GM19452 (cell line): Measurements from ENCODE around the gene FBXO39.
"Not testable (repeated sequence)": the region's sequence is repeated elsewhere in the genome, so short reads cannot be mapped to it uniquely, and the experiment has no call there.

ENCODE experiments used
- ATAC-seq: cut with Tn5 transposase; IDR thresholded peaks from one replicate; pipeline ENCODE4 v1.9.1; 2021; ENCODE audit not compliant: unreplicated experiment

FBXO39 gene

DNA sequence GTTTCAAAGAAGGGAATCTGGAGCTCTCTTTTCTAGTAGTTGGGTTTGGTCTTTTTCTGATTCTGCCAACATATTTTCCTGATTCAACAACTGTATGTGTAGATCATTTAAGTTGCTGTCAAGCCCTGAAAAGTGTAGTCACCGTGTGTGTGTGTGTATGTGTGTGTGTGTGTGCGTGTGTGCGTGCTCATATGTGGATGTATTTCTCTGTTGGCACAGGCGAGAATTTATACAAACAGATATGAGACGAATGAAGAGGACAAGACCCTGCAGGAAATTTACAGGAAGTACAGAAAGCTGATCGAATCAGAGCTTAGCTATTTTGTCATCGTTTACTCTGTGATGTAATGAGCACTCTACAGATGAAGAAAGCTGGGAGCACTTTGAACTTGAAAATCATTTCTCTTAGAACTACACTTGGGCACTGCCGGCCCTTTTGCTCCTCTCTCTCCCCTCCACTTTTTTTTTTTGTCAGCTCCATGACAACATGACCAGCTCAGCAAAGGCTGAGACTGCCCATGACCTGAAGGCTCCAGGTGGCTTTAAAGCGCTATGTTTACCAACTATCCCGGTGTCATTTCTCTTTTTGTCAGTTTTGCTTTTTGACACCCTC is 11.2 kb downstream of the FBXO39 start:
- no peak for ATAC-seq

DNA sequence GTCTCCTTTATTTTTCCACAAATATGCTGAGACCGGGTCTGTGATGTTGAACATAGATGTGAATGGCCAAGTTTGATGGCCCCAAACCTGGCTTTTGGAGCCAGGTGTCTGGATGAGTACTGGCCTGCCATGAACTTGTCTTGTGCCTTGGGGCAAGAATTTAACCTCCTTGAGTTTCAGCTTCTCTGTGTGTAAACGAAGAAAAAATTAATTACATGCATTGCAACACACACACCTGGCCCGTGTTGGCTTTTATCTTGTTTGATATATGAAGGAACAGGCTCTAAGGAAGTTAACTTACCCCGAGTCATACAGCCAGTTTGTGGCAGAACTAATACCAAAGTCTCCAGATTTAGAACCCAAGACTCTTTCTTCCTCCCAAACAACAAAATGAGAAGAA is 13.1 kb downstream of the FBXO39 start:
- no peak for ATAC-seq

DNA sequence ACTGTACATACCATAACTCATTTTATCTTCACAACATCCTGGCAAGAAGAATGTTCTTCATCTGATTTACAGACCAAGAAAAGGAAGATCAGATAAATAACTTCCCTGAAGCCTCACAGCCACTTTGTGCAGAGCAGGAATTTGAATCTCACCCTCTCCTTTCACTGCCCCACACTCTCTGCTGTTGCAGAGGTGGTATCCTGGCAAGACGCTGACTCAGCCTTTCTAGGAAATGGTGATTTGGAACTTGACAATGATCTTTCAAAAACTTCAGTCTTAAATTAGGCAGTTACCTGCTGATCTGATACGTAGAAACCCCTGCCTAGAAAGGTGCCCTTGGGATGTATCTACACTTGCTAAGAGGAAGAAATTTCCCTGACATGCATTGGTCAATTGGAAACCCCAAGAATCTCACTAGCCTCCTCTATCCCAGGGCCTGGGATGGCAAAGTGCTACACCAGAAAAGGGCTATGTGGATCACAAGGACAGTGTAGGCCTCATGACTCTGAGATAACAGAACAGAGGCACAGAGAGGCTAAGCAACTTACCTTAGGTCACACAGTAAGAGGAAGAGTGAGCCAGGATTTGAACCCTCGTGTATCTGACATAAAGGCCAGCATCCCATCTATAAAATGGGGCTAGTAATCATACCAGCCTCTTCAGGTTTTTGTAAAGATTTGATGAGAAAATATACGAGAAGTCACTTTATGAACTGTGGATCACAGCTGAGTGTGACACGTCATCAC is 17.9 kb downstream of the FBXO39 start:
- no peak for ATAC-seq

- ATAC-seq, result no peak
These were observed 20.2 kb downstream of the FBXO39 start for GRCh38 chr17:6796017-6796886.

GRCh38 chr17:6796887-6797490 is 21.0 kb downstream of the FBXO39 start:
- ATAC-seq, result no peak

DNA sequence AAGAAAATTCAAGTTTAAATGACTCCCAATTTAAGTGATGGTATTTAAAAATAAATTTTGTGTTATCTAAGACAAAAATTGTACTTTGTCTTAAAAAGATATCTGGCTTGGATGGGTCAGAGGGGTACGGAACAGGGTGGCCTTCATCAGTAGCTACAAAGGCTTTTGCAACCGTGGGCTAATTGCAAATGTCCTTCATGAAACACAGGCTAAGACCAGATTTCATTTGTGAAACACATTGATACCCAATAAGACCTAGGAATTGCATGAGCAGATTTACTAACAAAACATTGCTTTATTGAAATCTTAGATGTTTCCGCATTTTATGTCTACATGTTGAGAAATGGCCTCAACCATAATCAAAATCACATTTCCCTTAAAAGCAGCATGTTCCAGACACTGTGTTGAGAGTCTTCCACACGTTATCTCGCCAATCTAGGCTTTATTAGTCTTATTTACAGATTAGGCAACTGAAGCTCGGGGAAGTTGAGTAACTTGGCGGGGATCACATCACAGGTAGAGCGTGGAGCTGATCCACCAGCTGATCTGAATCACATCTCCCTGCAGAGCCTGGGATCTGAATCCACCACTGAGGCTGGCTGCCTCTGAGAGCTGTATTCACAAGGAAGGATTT is 21.8 kb downstream of the FBXO39 start:
- ATAC-seq, result no peak

- no peak for ATAC-seq
These were observed 23.7 kb downstream of the FBXO39 start for GRCh38 chr17:6799738-6800137.

DNA sequence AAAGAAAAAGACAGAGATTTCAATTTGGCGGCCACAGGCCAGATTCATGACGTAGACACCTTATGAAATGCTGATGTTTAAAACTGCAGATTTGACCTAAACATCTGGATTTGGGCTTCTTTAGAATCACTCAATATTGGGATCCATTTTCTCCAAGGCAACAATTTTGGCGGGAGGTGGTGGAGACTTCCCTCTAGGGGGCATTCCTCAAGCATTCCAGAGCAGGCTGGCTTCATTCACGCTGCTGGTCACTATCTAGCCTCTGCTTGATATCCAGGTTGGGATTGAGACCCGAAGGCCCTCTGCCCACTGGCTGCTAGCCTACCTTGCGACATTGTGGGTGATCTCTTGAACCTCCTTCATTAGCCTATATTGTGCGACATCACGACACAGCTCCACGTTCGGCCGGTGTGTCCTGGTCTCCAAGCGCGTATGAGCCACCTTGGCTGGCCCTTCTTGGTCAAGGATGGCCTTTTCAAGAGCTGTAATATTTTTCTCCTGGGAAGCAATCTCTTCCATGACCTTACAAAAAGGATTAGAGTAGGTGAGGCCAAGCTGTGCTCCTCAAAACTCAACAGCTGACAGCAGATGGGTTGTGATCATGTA is 24.5 kb downstream of the FBXO39 start:
- no peak for ATAC-seq

DNA sequence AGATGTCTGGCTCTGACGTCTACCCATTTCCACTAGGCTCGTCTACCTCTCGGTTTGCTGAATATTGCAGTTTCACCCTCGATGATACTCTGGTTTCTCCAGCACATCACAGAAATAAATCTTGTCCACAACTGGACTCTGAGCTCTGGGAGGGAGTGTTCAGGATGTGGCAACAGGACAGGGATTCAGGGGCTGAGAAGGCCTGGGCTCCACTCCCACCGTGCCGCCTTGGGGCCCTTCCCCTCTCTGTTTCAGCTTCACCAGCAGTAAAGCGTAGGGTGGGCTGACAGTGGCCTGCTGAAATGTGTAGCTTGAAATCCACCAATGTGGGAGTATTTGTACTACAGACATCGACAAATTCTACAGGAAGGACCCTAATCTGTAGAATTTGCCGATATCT is 35.5 kb downstream of the FBXO39 start:
- ATAC-seq, result no peak

DNA sequence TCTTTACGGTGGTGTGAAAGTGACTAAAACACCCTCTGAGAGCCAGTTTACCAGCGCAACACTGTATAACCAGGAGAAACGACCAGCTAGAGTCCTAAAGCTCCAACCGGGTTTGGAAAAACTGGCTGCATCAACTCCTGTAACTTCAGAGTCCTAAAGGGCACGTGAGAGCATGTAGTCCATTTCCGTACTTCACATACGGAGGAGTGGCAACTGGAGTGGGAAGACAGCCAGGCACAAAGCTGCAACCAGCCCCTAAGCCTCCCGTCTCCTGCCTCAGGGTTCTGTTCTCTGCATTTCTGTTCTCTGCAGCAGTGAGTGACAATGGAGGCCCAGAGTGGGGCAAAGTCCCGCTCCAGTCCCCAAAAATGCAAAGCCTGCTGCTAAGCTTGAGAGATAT is 36.3 kb downstream of the FBXO39 start:
- ATAC-seq, result no peak

GRCh38 chr17:6815775-6816174 is 39.8 kb downstream of the FBXO39 start:
- no peak for ATAC-seq

- ATAC-seq, result not testable (repeated sequence)
These were observed 40.4 kb downstream of the FBXO39 start for GRCh38 chr17:6816368-6816767.

GRCh38 chr17:6818938-6819337 is 42.9 kb downstream of the FBXO39 start:
- no peak for ATAC-seq

DNA sequence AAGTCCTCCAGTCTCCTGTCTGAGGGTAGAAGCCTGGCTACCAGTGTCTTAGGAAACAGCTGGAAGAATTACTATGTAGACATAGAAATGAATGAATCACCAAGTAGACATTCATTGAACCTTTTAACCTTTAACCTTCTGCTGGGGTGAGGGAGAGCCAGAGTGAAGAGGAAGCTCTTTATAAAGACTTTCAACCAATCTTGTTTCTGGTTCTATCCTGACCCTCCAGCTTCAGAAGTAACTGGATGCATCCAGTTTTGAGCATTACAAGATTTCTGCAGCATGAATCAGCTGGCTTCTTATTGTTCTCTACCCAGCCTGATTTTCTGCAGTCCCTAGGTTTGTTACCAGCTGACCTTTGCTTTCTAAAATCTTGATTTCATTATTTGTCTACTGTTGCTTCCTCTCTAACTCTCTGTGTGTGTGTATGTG is 47.0 kb downstream of the FBXO39 start:
- no peak for ATAC-seq

- no peak for ATAC-seq
These were observed 54.5 kb downstream of the FBXO39 start for GRCh38 chr17:6830383-6830986.

- no peak for ATAC-seq
These were observed 55.7 kb downstream of the FBXO39 start, which contains the start of gene TEKT1 for GRCh38 chr17:6831661-6832263. Gene TEKT1, minus strand, starts transcription at chr17:6831729. Its CDS starts 1,353 bp downstream, at chr17:6830376.
